ENCODE measurements around the gene CCDC194. TPM values are rescaled to one million over a fixed set of nuclear protein-coding genes. Genes with fewer than 3 reads are reported as not detected.

CCDC194 gene
- polyA plus RNA-seq, 1 donor from 2014 or later: not detected

DNA sequence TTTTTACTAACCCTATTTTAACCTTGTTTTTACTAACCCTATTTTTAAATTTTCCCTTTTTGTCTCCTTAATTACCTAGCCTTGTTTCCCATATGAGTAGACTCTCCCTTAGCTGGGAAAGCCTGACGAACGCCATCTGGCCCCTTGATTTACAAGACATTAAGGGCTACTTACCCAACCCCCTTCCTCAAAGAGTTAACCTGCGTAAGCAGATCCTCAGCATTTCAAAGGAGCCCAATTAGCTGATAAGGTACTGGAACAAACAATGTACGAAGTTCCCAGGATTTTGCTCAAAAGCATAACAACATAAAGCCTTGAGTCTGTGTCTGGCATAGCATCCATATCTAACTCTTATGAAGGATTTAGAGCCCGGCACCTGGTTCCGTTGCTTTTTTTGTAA is 21.1 kb upstream of the CCDC194 start:
- H3K9me2 ChIP-seq (ENCODE audit: insufficient read depth, low read length): no peaks in the 10 kb centered on the region
- no peak overlapping the region for H3K27ac ChIP-seq (ENCODE audit: low read length)
- peaks cover 3% of the 10 kb centered on the region for H3F3A ChIP-seq (ENCODE audit: insufficient read depth, low read length, poor library complexity, severe bottlenecking)
- H3K36me3 ChIP-seq (ENCODE audit: insufficient read depth, low read length): no peaks in the 10 kb centered on the region
- H3K27me3 ChIP-seq (ENCODE audit: insufficient read depth, low read depth, low read length): no peaks in the 10 kb centered on the region
- H3K79me2 ChIP-seq (replicated peaks; ENCODE audit: insufficient read depth, low read length): no peaks in the 10 kb centered on the region
- TF ChIP-seq EP300 (conservative IDR thresholded peaks at IDR 0.05; ENCODE audit: poor library complexity, severe bottlenecking) (no peak), SMC3 (conservative IDR thresholded peaks at IDR 0.05; ENCODE audit: poor library complexity) (no peak), EZH2 (IDR thresholded peaks at IDR 0.05; ENCODE audit: borderline replicate concordance, insufficient read depth, low read length, poor library complexity, severe bottlenecking) (no peak), TAF1 (IDR thresholded peaks at IDR 0.05; ENCODE audit: low read depth) (no peak), RAD21 (conservative IDR thresholded peaks at IDR 0.05) (no peak), POLR2AphosphoS5 (IDR thresholded peaks at IDR 0.05) (no peak), MXI1 (conservative IDR thresholded peaks at IDR 0.05; ENCODE audit: poor library complexity, severe bottlenecking) (no peak), REST (IDR thresholded peaks at IDR 0.05; ENCODE audit: borderline replicate concordance) (no peak), CTCF (IDR thresholded peaks at IDR 0.05; ENCODE audit: poor library complexity, severe bottlenecking) (no peak)
- H3K4me3 ChIP-seq (ENCODE audit: low read length): no peak overlapping the region
- H3K9ac ChIP-seq (ENCODE audit: low read length): no peak overlapping the region
- no peak overlapping the region for H3K4me2 ChIP-seq (ENCODE audit: low read length)
- H3K9me3 ChIP-seq (ENCODE audit: low read length): no peaks in the 10 kb centered on the region
- H2AFZ ChIP-seq (ENCODE audit: low read depth, low read length): no peak overlapping the region
- H4K20me1 ChIP-seq (ENCODE audit: insufficient read depth): no peaks in the 10 kb centered on the region

DNA sequence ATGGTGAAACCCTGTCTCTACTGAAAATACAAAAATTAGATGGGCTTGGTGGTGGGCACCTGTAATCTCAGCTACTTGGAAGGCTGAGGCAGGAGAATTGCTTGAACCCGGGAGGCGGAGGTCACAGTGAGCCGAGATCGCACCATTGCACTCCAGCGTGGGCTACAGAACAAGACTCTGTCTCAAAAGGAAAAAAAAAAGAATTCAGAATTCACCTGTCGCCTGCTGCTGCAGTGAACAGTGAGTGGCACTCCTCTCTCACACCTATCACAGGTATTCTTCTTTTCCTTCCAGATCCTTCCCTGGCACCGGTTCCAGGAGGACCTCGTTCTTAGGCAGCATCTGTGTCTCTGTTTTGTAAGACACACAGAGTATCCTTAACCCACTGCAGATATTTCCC is 20.1 kb upstream of the CCDC194 start:
- TF ChIP-seq POLR2AphosphoS5 (IDR thresholded peaks at IDR 0.05): no peak
- TF ChIP-seq REST (IDR thresholded peaks at IDR 0.05; ENCODE audit: borderline replicate concordance): no peak
- TF ChIP-seq TAF1 (IDR thresholded peaks at IDR 0.05; ENCODE audit: low read depth): no peak
- Histone ChIP-seq H3K4me3 (ENCODE audit: low read length) (no peak overlapping the region), H3K9ac (ENCODE audit: low read length) (no peak overlapping the region), H3F3A (ENCODE audit: insufficient read depth, low read length, poor library complexity, severe bottlenecking) (no peaks in the 10 kb centered on the region), H3K27ac (ENCODE audit: low read length) (no peak overlapping the region), H2AFZ (ENCODE audit: low read depth, low read length) (no peak overlapping the region), H3K9me2 (ENCODE audit: insufficient read depth, low read length) (no peaks in the 10 kb centered on the region), H3K9me3 (ENCODE audit: low read length) (no peaks in the 10 kb centered on the region), H3K79me2 (replicated peaks; ENCODE audit: insufficient read depth, low read length) (no peaks in the 10 kb centered on the region), H3K4me2 (ENCODE audit: low read length) (no peak overlapping the region), H3K27me3 (ENCODE audit: insufficient read depth, low read depth, low read length) (no peaks in the 10 kb centered on the region), H4K20me1 (ENCODE audit: insufficient read depth) (no peaks in the 10 kb centered on the region), H3K36me3 (ENCODE audit: insufficient read depth, low read length) (no peaks in the 10 kb centered on the region)
